NCI-H69 (cell line): ENCODE measurements around the gene BIRC5.
A peak's percentile ranks its signal among the peaks of the same experiment; 100 is the strongest.

ENCODE experiments used
- DNase-seq: peaks from one replicate; lab custom pipeline; 2025; lab: John Stamatoyannopoulos, UW

BIRC5 gene

DNA sequence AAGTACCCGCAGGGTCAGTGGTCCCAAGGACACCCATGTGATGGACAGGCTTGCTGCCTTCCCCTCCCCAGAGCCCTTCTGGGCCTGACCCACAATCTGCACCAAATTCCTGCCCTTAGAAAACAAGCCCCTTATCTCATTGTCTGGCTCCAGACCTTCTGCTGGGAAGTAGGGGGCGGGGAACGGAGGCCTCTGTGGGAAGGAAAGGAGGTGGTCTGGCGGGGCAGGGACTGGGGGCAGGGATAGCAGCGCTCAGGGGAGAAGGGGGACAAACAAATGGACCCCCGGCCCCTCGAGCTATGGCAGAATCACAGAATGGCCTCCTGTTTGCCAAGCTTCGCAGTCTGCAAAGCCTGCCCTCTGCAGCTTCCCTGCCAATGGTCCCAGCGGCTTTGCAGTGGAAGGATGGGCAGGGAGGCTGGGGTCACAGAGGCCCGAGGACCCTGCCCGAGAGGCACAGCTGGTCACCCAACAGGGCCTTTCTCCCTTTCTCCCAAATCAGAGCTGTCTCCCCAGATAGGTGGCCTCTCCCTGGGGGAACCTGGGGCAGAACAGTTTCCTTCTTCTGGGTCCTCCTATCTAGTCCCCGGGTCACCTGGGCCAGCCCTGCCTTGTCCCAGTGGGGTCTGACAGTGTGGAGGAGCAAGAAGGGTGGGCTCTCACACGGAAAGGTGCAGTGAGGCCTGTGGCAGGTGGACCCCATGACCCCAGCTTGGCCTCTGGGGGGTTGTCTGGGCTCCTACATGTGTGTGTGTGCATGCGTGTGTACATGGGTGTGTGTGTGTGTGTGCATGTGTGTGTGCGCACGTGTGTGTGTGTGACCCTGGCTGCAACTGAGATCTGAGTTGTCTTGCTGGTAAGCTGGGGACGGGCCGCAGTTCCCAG, 42.9 kb downstream of the BIRC5 start:
- DNase-seq: no peak

DNA sequence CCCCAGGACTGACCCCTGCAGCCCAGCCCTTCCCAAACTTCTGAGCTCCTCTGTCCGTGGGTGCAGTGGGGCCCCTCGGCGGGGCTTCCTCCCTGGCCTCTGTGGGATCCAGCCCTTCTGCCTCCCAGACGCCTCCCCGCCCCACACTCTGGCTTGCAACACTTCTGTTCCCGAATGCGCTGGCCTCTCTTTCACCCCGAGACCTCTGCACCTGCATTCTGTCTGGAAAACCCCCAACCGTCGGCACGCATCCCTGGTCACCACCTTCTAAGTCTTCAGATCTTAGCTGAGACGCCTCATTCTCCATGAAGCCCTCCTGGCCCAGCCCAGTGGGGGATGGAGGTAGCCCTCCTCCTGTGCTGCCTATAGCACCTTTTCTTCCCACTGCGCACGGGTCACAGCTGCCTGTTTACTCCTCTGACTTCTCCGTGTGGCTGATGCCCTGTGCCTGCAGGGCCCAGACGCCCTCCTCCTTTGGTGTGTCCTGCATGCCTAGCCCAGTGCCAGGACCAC, 43.8 kb downstream of the BIRC5 start:
- peak; percentile 81 for DNase-seq

DNA sequence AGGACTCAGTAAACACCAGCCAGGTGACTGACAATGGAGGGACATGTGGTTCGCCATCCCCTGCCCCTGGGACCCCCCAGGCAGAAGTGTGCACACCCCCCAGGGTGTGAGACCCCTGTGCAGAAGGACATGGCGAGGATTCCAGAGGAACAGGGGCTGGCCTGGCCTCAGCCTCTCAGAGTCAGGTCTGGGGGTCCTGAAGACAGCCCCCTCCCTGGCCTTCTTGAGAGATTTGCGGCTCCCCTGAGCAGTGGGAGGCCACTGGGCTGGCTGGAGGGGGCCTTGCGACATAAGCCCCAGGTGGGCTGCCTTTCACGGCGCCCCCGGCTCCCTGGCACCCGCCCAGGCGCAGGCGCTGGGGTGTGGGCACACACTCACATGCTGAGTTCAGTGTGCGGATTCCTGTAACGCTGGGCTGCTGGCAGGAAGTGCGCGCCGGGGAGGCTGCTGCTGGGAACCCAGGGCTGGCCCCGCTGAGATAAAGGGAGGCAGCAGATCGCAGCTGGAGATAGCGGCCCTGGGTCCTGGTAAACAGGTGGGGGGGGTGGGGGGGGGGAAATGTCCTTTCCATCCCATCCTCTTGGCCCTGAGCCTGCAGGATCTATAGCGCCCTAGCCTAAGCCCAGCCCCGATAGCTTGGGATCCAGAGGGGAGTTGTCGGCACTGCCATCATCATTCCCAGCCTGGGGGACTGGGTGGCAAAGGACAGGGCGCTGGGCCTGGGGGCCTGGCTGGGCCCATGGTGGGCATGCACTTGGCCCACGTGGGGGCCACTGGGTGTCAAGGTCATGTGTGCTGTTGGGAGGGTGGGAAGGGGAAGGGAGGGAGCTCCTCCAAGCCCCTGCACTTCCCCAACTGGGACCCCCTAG, 44.5 kb downstream of the BIRC5 start:
- DNase-seq: peak; percentile 90

DNA sequence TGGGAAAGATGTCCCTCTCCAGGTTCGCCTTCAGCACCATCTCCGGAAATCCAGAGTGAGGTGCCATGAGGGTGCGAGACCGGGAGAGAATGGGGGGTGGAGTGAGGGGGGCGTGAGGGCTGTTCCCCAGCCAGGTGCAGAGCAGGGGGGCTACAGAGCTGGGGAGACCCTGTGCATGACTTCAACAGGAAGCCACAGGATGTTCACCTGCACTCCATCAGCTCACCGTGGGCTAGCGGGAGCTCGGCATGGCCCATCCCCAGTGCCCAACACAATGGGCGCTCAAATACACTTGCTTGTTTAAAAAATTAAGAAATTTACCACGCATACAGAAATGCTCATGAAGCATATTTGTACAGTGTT, 45.1 kb downstream of the BIRC5 start:
- no peak for DNase-seq

DNA sequence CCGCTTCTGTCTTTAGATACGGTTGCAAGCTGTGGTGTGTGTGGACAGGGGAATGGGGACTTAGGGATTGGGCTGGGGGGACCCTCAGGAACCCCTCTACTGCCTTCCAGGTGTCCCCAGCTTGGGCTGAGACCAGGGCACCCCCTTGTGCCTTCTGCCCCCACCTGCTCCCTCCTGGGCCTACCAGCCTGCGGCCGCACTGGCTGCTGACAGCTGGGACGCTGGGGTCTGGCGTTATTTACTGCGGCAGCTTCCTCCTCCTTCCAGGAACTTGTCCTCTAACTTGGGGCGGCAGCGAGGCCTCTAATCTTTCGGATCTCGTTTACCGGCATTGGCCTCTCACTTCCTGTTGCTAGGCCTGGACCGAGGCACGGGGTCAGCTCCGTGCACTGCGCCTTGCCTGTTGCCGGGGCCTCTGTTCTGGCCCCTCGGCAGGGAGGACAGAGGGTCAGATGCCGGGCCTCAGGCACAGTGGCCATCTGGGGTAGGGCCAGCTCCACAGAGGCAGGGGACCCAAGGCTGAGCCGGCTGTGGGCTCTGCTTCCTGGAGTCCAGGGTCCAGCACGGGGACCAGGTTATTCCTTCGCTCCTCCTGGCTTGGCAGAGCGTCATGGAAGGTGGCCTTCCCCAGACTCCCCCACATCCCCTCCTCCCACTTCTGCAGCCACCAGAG, 49.1 kb downstream of the BIRC5 start:
- no peak for DNase-seq

DNA sequence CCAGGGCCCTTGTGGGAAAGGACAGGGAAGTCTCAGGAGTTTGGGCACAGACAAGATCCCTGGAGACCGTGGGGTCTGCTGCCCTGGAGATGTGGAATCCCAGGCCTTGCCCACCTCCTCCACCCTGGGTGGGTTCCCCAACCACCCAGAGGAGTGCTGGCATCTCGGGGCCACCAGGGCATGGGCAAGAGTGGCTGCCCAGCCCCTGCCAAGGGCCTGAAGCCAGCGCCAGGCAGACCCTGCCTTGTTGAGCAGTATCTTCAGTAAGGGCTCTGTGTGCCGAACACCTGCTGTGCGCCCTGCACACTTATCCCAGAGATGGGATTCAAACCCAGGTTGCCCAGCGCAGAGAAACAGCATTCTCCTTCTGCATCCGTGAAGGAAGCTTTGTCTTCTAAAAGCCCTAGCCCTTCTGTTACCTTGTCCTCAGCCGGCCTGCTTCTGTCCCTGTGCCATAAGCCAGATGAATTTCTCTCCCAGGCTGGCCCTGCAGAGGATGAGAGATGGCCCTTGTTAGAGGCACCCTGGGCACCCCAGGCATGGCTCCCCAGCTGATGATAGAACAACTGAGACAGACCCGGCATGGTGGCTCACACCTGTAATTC, 49.8 kb downstream of the BIRC5 start:
- no peak for DNase-seq

DNA sequence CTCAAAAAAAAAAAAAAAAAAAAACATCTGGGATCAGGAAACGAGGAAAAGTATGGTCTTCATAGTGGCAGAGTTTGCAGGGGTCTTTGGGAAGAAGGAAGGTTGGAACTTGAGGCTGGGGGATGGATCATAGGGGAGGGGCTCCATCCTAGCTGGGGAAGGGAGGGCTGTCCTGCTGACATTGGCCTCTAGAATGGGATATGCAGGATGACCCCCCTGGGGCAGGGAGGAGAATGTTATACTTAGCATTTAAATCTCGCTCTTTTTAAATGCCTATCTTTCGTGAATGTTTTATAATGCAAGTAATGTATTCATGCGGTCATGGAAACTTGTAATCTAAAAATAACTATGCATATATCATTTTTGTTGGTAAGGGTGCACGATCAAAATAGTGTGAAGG, 50.5 kb downstream of the BIRC5 start:
- DNase-seq: no peak

DNA sequence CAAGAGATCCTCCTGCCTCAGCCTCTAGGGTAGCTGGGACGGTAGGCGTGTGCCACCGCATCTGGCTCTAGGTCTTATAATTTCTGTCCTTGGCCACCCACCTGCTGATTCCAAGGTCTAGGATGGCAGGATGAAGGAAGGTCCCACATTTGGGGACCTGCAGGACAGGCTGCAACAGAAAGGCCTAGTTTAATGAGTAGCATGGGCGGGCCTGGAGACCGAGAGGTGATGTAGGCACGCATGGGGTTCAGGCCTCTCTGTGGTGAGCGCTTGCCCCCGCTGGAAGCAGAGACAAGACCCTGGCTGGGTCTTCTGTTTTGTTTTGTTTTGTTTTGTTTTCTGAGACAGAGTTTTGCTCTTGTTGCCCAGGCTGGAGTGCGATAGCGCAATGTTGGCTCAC, 51.1 kb downstream of the BIRC5 start:
- no peak for DNase-seq

DNA sequence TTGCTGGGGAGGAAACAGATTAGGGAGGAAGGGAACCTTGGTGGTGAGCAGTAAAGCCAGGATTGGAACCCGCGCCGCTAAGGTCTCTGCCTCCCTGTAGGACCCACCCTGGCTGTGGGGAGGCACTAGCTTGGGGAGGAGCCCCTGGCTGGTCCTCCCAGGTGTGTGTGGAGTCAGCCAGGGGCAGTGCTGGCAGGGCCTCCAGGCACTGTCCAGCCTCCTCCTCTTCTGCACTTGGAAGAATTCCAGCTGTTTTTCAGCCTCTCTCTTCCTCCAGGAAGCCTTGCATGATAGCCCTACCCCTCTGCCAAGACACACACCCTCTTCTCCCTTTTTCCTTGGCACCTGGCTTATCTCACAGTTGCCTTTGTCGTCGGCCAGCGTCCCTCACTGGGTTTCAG, 52.2 kb downstream of the BIRC5 start:
- DNase-seq: no peak

DNA sequence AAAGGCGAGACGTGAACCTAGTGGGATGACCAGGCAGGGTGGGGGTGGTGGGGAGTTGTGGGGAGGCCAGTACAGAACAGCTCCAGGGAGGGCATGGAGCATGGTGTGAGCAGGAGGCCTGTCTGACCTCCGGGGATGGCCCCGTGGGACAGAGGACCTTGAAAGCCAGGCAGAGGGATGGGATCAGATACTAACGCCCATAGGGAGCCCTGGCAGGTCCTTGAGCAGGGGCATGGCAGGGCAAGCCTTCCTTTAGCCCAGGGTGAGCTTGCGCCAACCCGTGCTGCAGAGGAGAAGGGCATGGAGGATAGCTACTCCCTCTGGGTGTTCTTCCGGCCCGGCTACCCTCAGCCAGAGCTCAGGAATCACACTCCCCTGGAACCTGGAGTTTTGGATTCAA, 52.7 kb downstream of the BIRC5 start:
- DNase-seq: no peak

DNA sequence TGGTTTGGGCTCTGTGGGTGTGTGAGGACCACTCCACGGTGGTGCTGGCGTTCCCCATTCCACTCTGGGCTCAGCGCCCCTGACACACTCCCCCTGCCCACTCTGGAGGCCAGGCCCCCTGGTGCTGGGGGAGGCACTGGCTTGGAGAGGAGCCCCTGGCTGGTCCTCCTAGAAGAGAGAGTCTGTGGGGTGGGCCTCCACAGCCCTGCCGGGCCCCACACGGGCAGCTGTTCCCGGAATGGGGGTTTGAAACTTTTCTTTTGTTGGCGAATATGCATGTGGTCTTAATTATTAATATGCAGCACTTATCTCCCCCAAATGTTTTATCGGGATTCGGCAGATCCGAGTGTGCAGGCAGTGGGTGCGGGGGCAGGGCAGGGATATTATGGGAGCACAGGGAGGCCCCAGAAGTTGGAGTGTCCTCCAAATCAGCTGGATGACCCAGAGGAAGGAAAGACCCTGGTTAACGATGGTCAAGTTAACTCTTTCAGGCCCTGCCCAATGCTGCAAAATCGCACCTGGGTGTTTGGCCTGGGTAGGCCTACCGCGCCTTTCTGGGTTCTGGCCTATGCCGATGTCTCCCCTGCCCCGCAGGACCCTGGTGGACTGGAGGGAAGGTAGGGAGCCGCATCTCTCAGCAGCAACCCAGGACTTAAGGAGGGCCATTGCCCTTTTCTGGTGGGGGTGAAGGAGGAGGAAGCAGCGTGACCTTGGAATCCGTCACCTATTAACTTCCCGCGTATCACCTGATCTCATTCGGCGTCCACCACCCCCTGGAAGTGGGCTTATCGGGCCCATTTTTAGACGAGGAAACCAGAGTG, 53.4 kb downstream of the BIRC5 start:
- no peak for DNase-seq

DNA sequence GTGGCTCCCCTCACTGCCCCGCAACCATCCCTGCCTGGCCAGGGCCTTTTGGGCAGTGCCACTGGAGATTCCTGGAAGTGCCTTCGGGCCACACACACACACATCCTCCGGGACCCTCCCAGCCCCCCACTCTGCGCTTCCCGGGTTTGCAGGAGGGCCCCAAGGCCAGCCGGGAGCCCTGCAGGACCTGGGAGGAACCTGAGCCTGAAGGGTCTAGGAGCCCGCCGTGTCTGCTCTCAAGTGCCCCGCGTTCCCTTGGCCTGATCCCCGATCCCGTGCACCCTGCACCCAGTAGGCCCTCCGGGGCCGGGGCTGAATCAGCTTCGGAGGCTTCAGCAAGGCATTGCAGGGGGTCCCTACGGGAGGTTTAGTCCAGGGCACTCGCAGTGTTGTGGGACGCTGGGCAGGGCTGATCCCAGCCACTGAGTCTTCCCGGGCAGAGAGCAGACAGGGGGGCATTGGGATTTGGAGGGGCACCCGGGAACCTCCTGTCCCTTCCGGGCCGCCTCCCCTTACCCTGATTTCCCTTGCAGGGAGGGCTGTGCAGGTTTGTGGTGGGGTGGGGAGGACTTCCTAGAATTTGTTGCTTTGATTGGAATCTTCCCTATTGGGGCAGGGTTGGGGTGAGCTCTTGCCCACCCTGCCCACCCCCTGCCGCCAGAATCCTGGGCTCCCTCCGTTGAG, 54.3 kb downstream of the BIRC5 start:
- DNase-seq: no peak

DNA sequence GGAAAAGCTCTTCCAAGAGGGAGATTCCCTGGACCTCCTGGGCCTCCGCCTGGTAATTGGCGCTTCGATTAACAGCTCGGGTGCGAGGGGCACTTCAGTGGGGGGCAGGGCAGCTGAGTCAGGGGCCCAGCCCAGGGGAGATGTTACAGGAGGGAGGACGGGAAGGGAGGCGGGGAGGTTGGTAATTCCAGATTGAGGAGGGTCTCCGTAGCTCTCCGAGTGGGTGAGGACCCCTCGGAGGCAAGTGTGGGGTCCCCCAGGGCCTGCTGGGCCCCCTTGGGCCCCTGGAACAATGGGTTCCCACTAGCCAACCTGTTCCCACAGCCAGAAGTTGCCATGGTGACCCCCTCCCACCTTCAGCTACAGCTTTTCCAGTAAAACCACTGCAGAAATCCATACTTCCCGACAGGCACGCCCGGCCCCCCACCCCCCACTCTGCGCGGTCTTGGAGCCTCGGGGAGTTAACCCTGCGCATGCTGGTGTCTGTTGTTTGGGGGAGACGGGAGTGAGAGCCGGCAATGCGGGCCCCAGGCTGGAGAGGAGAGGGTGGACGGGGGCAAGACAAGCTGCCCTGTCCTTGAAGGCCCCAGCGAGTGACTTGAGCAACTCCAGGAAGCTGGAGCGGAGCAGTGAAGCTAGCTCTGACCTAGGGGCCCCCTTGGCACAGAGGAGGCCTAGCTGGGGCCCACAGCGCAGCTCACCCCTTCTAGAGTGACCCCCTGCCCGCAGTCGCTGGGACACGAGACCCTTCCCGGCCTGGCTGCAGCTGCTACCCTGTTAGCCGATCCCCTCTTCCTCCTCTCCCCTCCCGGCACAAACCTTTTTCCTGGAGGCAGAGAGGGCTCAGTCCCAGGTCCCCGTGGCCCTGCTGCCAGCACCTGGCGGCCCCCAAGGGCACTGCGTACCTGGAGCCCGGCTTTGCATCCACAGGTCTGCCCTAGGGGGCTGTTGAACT, 55.2 kb downstream of the BIRC5 start:
- peak; percentile 25 for DNase-seq

DNA sequence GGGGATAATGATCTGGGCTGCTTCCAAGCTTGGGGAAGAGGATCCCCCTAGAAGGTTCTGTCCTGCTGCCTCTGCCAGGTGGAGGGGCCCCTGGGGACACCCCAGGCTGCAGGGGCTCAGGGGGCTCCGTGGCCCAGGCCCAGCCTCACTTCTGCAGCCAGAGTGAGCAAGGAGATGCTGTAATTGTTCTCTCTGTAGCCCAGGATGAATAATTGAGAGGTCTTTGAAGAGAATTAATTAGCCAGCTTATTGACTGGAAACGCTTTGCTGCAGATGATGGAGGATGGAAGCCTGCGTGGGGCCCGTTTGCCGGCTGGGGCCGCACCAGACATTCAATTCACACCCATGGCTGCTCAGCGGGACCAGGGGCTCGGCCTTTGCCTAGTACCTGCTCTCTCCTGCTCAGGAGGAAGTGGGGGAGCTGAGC, 55.9 kb downstream of the BIRC5 start:
- peak; percentile 29 for DNase-seq

DNA sequence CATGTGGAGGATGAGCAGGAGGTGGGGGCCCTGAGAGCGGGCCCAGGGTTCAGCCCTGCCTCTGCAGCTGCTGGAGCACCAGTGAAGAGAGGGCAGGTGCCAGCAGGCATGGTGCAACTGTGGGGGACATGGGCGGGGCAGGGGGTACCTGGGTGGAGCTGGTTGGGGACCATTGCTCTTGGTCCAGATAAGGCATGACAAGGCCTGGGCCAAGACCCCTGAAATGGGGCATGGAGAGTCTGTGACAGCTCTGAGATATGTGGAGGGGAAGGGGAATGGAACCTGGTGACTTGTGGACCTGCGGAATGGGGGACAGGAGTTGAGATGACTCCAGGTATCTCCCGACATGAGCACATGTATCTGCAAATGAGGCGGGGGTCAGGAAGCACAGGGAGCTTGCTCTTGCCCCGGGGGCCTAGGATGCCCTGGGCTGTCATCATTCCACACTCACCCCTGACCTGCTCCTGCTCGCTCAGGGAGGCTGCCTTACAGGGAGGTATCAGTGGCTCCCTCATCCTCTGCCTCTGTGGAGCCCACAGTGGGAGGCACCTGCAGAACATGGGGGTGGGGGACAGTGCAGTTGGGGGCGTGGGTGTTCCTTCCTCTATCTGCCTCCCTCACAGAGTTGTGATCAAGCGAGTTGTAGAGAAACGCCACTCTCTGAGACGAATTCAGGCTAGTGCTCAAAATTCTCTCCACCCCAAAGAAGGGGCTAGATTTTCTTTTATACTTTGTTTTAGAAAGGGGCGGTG, 57.5 kb downstream of the BIRC5 start:
- no peak for DNase-seq

DNA sequence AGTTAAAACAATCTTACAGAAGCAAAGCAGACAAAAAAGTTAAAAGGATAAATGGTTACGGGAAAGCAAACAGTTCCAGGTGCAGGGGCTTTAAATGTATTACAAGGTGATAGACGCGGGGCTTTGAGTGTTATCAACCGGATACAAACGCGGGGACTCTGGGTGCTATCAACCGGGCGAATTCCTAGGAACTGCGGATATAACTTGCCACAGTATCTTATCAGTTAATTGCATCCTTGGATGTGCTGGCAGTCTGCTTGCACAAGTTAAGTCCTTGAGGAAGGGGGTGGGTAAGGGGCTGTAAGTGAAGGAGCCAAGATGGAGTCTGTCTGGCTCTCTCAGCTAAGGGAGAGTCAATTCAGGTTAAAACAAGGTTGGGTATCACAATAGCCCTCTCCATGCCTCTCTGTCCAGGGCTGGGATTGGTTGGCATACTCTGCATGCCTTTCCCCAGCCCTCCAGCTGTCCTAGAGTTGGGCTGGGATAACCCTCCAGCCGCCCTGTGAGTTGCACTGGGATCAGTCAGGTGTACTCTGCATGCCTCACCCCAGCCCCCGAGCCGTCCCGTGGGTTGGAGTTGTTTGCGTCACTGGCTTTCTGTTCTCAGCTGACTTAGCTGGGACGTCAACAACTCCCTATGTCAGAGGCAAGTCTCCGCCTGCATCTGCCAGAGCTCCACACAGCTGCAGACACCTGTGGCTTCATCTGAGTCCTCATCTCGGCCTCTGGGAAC, 58.3 kb downstream of the BIRC5 start:
- DNase-seq: peak; percentile 29

DNA sequence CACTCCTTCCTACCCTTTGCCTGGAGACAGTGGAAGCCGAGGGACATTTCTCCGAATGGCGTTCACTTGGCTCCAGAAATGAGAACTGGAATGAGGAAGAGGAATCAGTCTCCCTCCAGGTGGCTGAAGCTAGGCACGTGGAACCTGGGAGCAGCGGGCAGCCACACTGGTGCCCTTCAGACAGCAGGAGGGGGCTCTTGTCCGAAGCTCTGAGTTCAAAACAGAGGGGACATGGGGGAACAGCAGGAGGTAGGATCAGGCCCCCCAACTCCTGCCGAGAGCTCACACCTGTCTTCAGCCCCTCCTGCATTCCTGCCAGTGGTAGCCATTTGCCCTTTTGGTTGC, 58.8 kb downstream of the BIRC5 start:
- DNase-seq: no peak

DNA sequence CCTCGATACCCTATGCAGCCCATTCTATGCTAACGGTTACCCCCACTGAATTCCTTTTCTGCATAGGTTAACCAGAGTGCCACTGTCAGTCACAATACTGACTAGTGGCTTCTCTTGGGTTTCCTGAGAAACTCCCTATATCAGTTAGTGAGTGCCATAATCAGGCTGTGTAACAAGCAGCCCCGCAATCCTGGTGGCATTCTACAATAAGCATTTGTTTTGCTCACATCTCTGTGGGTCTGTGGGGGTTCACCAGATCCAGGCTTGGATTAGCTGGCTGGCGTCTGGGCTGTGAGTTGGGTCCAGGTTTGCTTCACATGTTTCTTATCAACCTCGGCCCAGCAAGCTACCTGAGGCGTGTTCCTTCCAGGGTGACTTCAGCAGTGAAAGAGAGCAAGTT, 59.8 kb downstream of the BIRC5 start:
- no peak for DNase-seq
